ENCODE data around the gene ROPN1. TPM values are rescaled to one million over a fixed set of nuclear protein-coding genes. Genes with fewer than 3 reads are reported as not detected.

ROPN1 gene
- total and polyA plus RNA-seq, 5 experiments from 2014 or later: not detected

- peak; percentile 55 to 80 (median 62) for DNase-seq
- H3K27ac Mint-ChIP-seq: peak within 1 kb of the TSS; percentile 90 to 97 (median 95)
- H3K4me1 Mint-ChIP-seq: peaks cover 7 to 35% (median 27%) of the 10 kb centered on the region in 4 donors
- POLR2A ChIA-PET: no interaction called here
- peaks cover 0 to 6% (median 4%) of the 10 kb centered on the region in 5 donors for H3K27me3 Mint-ChIP-seq
- H3K36me3 Mint-ChIP-seq: no peaks in the 10 kb centered on the region
- peak; percentile 85 to 92 for ATAC-seq
- H3K4me3 Mint-ChIP-seq: peak within 1 kb of the TSS; percentile 90 to 98 (median 97)
- H3K9me3 Mint-ChIP-seq: no peaks in the 10 kb centered on the region
Measured at GRCh38 chr3:123960781-123961507, 31.0 kb downstream of the ROPN1 start, which contains the start of gene CCDC14. Gene CCDC14, minus strand, starts transcription at chr3:123961229. Its CDS starts 56 bp downstream, at chr3:123961173.

- Mint-ChIP-seq H3K27ac (no peak overlapping the region), H3K9me3 (no peaks in the 10 kb centered on the region), H3K27me3 (no peaks in the 10 kb centered on the region), H3K36me3 (peaks cover 4 to 46% (median 10%) of the 10 kb centered on the region in 3 donors), H3K4me1 (peaks cover 6 to 11% (median 8%) of the 10 kb centered on the region in 4 donors), H3K4me3 (no peak overlapping the region)
- POLR2A ChIA-PET: no interaction called here
- ATAC-seq (no peak), DNase-seq (no peak)
Measured at GRCh38 chr3:123953735-123954134, 38.2 kb downstream of the ROPN1 start.

- Mint-ChIP-seq H3K27me3 (no peaks in the 10 kb centered on the region), H3K9me3 (no peaks in the 10 kb centered on the region), H3K4me3 (no peak overlapping the region), H3K4me1 (peaks cover 1 to 4% (median 4%) of the 10 kb centered on the region in 4 donors), H3K27ac (no peak overlapping the region), H3K36me3 (peaks cover 4 to 54% (median 14%) of the 10 kb centered on the region in 3 donors)
- POLR2A ChIA-PET: no interaction called here
- ATAC-seq (no peak), DNase-seq (no peak)
Measured at GRCh38 chr3:123952844-123953520, 38.9 kb downstream of the ROPN1 start.

- Mint-ChIP-seq H3K27ac (no peak overlapping the region), H3K36me3 (peaks cover 4 to 59% (median 15%) of the 10 kb centered on the region in 3 donors)
- POLR2A ChIA-PET: no interaction called here
Measured at GRCh38 chr3:123951522-123952447, 40.1 kb downstream of the ROPN1 start.

GRCh38 chr3:123949641-123950040 is 42.3 kb downstream of the ROPN1 start:
- ATAC-seq: no peak
- POLR2A ChIA-PET: no interaction called here
- Mint-ChIP-seq H3K4me3 (no peak overlapping the region), H3K36me3 (peaks cover under 1 to 66% (median 16%) of the 10 kb centered on the region in 3 donors), H3K27ac (peak overlapping the region in 1 of 10 donors; percentile 3), H3K4me1 (peaks cover 0 to 3% (median under 1%) of the 10 kb centered on the region in 4 donors), H3K27me3 (no peaks in the 10 kb centered on the region), H3K9me3 (no peaks in the 10 kb centered on the region)
- no peak for DNase-seq

More at GRCh38 chr3:123951522-123952447, 40.1 kb downstream of the ROPN1 start:
- H3K4me1 Mint-ChIP-seq: peaks cover 0 to 3% (median under 1%) of the 10 kb centered on the region in 4 donors
- no peak for ATAC-seq
- H3K27me3 Mint-ChIP-seq: no peaks in the 10 kb centered on the region
- no peak for DNase-seq
- H3K4me3 Mint-ChIP-seq: no peak overlapping the region
- no peaks in the 10 kb centered on the region for H3K9me3 Mint-ChIP-seq

- no peak for ATAC-seq
Measured at GRCh38 chr3:123948449-123948848, 43.5 kb downstream of the ROPN1 start.

GRCh38 chr3:123947482-123947881 is 44.4 kb downstream of the ROPN1 start:
- Mint-ChIP-seq H3K27me3 (no peaks in the 10 kb centered on the region), H3K9me3 (no peaks in the 10 kb centered on the region), H3K4me3 (no peak overlapping the region), H3K36me3 (peaks cover 5 to 70% (median 22%) of the 10 kb centered on the region in 3 donors), H3K27ac (no peak overlapping the region), H3K4me1 (peaks cover 0 to 3% (median under 1%) of the 10 kb centered on the region in 4 donors)
- no peak for ATAC-seq
- no peak for DNase-seq
- POLR2A ChIA-PET: no interaction called here

More at GRCh38 chr3:123948449-123948848, 43.5 kb downstream of the ROPN1 start:
- Mint-ChIP-seq H3K4me3 (no peak overlapping the region), H3K36me3 (peaks cover 5 to 74% (median 26%) of the 10 kb centered on the region in 3 donors), H3K4me1 (peaks cover 0 to 3% (median under 1%) of the 10 kb centered on the region in 4 donors), H3K27me3 (no peaks in the 10 kb centered on the region), H3K27ac (no peak overlapping the region), H3K9me3 (no peaks in the 10 kb centered on the region)
- POLR2A ChIA-PET: no interaction called here
- DNase-seq: no peak

GRCh38 chr3:123941542-123941941 is 50.4 kb downstream of the ROPN1 start:
- H3K27ac Mint-ChIP-seq: no peak overlapping the region
- no peak for DNase-seq
- ATAC-seq: no peak
- POLR2A ChIA-PET: no interaction called here
- H3K4me3 Mint-ChIP-seq: no peak overlapping the region
- peaks cover 5 to 63% (median 15%) of the 10 kb centered on the region in 3 donors for H3K36me3 Mint-ChIP-seq
- peaks cover 0 to 1% (median 0%) of the 10 kb centered on the region in 4 donors for H3K4me1 Mint-ChIP-seq
- no peaks in the 10 kb centered on the region for H3K27me3 Mint-ChIP-seq
- no peaks in the 10 kb centered on the region for H3K9me3 Mint-ChIP-seq

- H3K4me3 Mint-ChIP-seq: no peak overlapping the region
- no peaks in the 10 kb centered on the region for H3K9me3 Mint-ChIP-seq
- H3K27me3 Mint-ChIP-seq: no peaks in the 10 kb centered on the region
- POLR2A ChIA-PET: no interaction called here
- no peak for ATAC-seq
- H3K27ac Mint-ChIP-seq: peak overlapping the region in 1 of 10 donors; percentile 2
- H3K4me1 Mint-ChIP-seq: peaks cover 0 to 1% (median 0%) of the 10 kb centered on the region in 4 donors
- no peak for DNase-seq
- H3K36me3 Mint-ChIP-seq: peaks cover 5 to 59% (median 15%) of the 10 kb centered on the region in 3 donors
Measured at GRCh38 chr3:123941121-123941520, 50.8 kb downstream of the ROPN1 start.

- Mint-ChIP-seq H3K27me3 (no peaks in the 10 kb centered on the region), H3K4me1 (peaks cover 0 to 3% (median under 1%) of the 10 kb centered on the region in 4 donors), H3K4me3 (no peak overlapping the region), H3K9me3 (no peaks in the 10 kb centered on the region), H3K36me3 (peaks cover 5 to 56% (median 15%) of the 10 kb centered on the region in 3 donors), H3K27ac (no peak overlapping the region)
- ATAC-seq (no peak), DNase-seq (no peak)
- POLR2A ChIA-PET: interaction anchor here (0.7 kb wide), 1 partner anchor 16 kb away, joined by 3 read pairs; no protein-coding TSS in a partner anchor
Measured at GRCh38 chr3:123939706-123940105, 52.2 kb downstream of the ROPN1 start.

GRCh38 chr3:123936400-123936799 is 55.5 kb downstream of the ROPN1 start:
- Mint-ChIP-seq H3K9me3 (no peaks in the 10 kb centered on the region), H3K4me1 (peaks cover 0 to 3% (median under 1%) of the 10 kb centered on the region in 4 donors)

GRCh38 chr3:123935830-123936229 is 56.1 kb downstream of the ROPN1 start:
- POLR2A ChIA-PET: no interaction called here
- no peaks in the 10 kb centered on the region for H3K27me3 Mint-ChIP-seq
- H3K4me1 Mint-ChIP-seq: peaks cover 0 to 3% (median under 1%) of the 10 kb centered on the region in 4 donors
- no peak for DNase-seq
- no peak for ATAC-seq
- no peaks in the 10 kb centered on the region for H3K9me3 Mint-ChIP-seq
- H3K4me3 Mint-ChIP-seq: no peak overlapping the region
- H3K27ac Mint-ChIP-seq: no peak overlapping the region
- H3K36me3 Mint-ChIP-seq: peaks cover 4 to 61% (median 20%) of the 10 kb centered on the region in 3 donors

More at GRCh38 chr3:123936400-123936799, 55.5 kb downstream of the ROPN1 start:
- no peak overlapping the region for H3K4me3 Mint-ChIP-seq
- ATAC-seq: no peak
- H3K27ac Mint-ChIP-seq: no peak overlapping the region
- peaks cover 4 to 59% (median 16%) of the 10 kb centered on the region in 3 donors for H3K36me3 Mint-ChIP-seq
- no peaks in the 10 kb centered on the region for H3K27me3 Mint-ChIP-seq
- POLR2A ChIA-PET: no interaction called here
- no peak for DNase-seq
